ENCODE data around the gene GPM6B.

Gene GPM6B

DNA sequence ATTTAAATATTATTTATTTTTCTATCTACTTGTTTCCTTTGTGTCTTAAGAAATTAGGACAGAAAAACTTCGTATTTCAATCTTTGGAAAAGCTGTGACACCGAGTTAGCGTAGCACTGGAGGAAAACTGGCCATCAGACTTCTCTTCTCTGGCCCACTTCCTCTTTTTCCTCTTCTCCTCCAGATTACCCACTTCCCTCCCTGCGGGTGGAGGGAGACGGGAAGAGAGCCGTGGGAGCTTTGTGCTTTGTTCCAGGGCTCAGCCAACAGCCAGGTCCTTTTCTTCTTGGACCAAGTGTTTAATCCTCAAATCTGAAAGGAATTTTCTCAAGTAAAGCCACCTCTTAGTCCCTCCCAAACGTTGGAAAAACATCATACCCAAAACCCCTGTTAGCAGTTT, 52.6 kb downstream of the GPM6B start:
- TF ChIP-seq ZNF384 (IDR thresholded peaks at IDR 0.05): no peak
- no peak for TF ChIP-seq SUZ12 (IDR thresholded peaks at IDR 0.05)
- no peak for TF ChIP-seq L3MBTL2 (conservative IDR thresholded peaks at IDR 0.05)
- no peak for TF ChIP-seq BHLHE40 (IDR thresholded peaks at IDR 0.05; ENCODE audit: borderline replicate concordance)
- no peak for TF ChIP-seq CTBP1 (IDR thresholded peaks at IDR 0.05; ENCODE audit: borderline replicate concordance)
- no peak for DNase-seq (ENCODE audit: extremely low spot score)
- CTCF ChIA-PET: no interaction called here
- POLR2A ChIA-PET: no interaction called here

DNA sequence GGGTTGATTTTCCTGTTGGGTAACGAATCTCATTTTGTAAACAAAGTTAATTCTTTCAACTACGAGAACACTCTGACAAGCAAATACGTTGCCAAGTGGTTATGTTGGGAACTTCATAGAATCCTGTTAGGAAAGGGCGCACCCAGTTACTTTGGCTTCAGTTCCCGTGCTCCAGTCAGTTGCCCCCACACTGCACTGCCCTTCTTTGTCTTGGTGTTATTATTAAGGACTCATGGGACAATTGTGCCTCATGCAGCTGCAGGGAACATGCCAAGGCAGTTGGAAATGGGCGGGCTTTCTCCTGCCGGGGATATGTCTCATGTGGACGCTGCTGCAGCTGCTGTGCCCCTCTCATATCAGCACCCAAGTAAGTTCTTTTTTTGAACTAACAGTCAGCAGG, 53.4 kb downstream of the GPM6B start:
- CTCF ChIA-PET: no interaction called here

DNA sequence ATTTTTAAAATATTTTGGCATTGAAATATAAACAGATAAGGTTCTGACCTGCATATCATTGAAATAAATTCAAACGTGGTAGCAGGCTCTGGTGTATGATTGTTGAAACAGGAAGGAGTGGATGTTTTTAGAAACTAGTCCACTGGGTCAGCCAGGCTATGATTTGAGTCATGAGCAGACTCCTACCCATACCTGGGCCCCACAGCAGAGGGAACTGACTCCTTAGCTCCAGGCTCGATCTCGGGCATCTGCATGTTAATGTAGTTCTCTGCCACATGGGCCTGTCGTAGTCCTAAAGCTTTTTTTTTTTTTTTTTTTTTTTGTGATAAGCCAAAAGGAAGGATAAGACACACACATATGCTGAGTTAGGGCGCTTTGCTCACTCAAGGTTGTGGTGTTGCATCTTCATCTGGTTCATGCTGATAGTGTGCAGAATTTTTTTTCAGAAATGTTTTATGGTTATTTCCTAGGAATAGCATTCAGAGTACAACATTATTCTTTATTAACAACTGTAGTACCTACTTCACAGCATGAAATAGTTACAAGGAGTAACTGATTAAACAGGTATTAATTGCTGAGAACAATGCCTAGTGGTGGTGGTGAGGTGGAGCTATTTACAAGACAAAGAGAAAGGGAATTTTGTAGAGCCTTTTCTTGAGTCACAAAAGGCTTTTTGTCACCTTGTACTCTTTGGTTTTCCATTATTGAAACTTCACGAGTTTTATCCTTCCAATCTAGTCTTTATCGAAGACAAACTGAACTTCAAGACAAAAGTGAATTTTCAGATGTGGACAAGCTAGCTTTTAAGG, 55.1 kb downstream of the GPM6B start:
- ChIA-PET CTCF (interaction anchor here (0.7 to 1.1 kb wide), 2 partner anchors 15 to 274 kb away, joined by 5 to 8 read pairs; no protein-coding TSS in a partner anchor), POLR2A (no interaction called here)
- TF ChIP-seq FOXA1 (IDR thresholded peaks at IDR 0.05) (no peak), ZNF384 (IDR thresholded peaks at IDR 0.05) (no peak), ARNT (IDR thresholded peaks at IDR 0.05) (no peak), ELF4 (IDR thresholded peaks at IDR 0.05) (no peak), NFRKB (IDR thresholded peaks at IDR 0.05) (no peak), TARDBP (IDR thresholded peaks at IDR 0.05) (no peak), BHLHE40 (IDR thresholded peaks at IDR 0.05; ENCODE audit: borderline replicate concordance) (no peak), SP1 (IDR thresholded peaks at IDR 0.05) (no peak), SUZ12 (IDR thresholded peaks at IDR 0.05) (no peak), CTBP1 (IDR thresholded peaks at IDR 0.05; ENCODE audit: borderline replicate concordance) (no peak)
- DNase-seq (ENCODE audit: extremely low spot score): no peak

More for the DNA sequence above, 53.4 kb downstream of the GPM6B start:
- TF ChIP-seq BHLHE40 (IDR thresholded peaks at IDR 0.05; ENCODE audit: borderline replicate concordance) (no peak), ZNF384 (IDR thresholded peaks at IDR 0.05) (no peak), FOXM1 (IDR thresholded peaks at IDR 0.05; ENCODE audit: borderline replicate concordance) (no peak), FOXA1 (IDR thresholded peaks at IDR 0.05) (no peak)
- no peak for DNase-seq (ENCODE audit: extremely low spot score)
- POLR2A ChIA-PET: no interaction called here

DNA sequence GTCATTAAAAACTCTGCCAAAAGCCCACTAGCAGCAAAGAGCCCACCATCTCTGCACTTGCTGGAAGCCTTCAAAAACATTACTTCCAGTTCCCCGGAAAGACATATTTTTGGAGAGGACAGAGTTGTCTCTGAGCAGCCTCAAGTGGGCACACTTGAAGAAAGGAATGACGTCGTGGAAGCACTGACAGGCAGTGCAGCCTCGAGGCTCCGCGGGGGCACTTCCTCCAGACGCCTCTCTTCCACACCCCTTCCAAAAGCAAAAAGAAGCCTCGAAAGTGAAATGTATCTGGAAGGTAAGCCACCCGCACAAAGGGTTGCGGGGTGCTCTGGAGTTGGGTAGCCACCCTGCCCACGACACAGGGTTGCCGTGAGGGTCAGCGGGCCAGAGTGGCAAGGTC, 56.5 kb downstream of the GPM6B start:
- DNase-seq (ENCODE audit: extremely low spot score): no peak
- POLR2A ChIA-PET: no interaction called here
- no peak for TF ChIP-seq SUZ12 (IDR thresholded peaks at IDR 0.05)
- TF ChIP-seq LEF1 (IDR thresholded peaks at IDR 0.05; ENCODE audit: borderline replicate concordance): no peak
- TF ChIP-seq, protein P1, sequence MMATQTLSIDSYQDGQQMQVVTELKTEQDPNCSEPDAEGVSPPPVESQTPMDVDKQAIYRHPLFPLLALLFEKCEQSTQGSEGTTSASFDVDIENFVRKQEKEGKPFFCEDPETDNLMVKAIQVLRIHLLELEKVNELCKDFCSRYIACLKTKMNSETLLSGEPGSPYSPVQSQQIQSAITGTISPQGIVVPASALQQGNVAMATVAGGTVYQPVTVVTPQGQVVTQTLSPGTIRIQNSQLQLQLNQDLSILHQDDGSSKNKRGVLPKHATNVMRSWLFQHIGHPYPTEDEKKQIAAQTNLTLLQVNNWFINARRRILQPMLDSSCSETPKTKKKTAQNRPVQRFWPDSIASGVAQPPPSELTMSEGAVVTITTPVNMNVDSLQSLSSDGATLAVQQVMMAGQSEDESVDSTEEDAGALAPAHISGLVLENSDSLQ (IDR thresholded peaks at IDR 0.05): no peak
- TF ChIP-seq HDGF (IDR thresholded peaks at IDR 0.05; ENCODE audit: borderline replicate concordance): no peak
- no peak for TF ChIP-seq SP1 (IDR thresholded peaks at IDR 0.05)
- no peak for TF ChIP-seq ARNT (IDR thresholded peaks at IDR 0.05)
- TF ChIP-seq NFRKB (IDR thresholded peaks at IDR 0.05): no peak
- no peak for TF ChIP-seq CTBP1 (IDR thresholded peaks at IDR 0.05; ENCODE audit: borderline replicate concordance)
- TF ChIP-seq FOXK2 (IDR thresholded peaks at IDR 0.05): no peak
- TF ChIP-seq FOXM1 (IDR thresholded peaks at IDR 0.05; ENCODE audit: borderline replicate concordance): no peak
- TF ChIP-seq ELF4 (IDR thresholded peaks at IDR 0.05): no peak
- no peak for TF ChIP-seq FOXA1 (IDR thresholded peaks at IDR 0.05)
- no peak for TF ChIP-seq BHLHE40 (IDR thresholded peaks at IDR 0.05; ENCODE audit: borderline replicate concordance)
- no peak for TF ChIP-seq L3MBTL2 (conservative IDR thresholded peaks at IDR 0.05)
- TF ChIP-seq TARDBP (IDR thresholded peaks at IDR 0.05): no peak
- CTCF ChIA-PET: interaction anchor here (0.7 kb wide), 1 partner anchor 24 kb away, joined by 5 read pairs; no protein-coding TSS in a partner anchor

DNA sequence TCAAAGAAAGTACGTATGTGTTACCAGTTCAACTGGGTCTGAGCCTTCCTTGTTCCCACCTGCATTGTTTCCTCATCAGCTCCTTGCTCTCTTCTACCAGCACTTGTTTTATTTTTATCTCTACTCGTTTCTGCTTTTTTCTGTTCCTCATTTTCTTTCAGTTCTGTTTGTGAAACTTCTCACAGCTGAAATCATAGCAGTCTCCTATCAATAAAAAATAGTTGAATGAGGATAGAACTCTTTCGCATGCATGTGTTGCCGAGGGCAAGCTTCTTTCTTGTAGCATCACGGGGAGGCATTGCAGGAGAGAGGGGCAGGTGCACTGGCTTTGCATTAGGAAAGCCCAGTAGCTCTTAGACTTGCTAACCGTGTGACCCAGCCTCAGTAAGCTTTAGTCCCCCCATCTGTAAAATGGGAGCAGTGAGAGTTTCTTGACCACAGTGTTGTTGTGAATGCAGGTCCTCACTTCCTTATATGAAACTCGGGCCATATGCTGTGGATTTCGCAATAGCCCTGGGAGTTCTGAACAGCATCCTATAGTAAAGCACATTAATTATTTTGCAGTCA, 57.7 kb downstream of the GPM6B start:
- CTCF ChIA-PET: no interaction called here
- no peak for TF ChIP-seq L3MBTL2 (conservative IDR thresholded peaks at IDR 0.05)
- no peak for TF ChIP-seq FOXK2 (IDR thresholded peaks at IDR 0.05)
- no peak for TF ChIP-seq ELF4 (IDR thresholded peaks at IDR 0.05)
- TF ChIP-seq LEF1 (IDR thresholded peaks at IDR 0.05; ENCODE audit: borderline replicate concordance): no peak
- TF ChIP-seq ZNF384 (IDR thresholded peaks at IDR 0.05): no peak
- no peak for TF ChIP-seq FOXM1 (IDR thresholded peaks at IDR 0.05; ENCODE audit: borderline replicate concordance)
- TF ChIP-seq TARDBP (IDR thresholded peaks at IDR 0.05): no peak
- TF ChIP-seq FOXA1 (IDR thresholded peaks at IDR 0.05): no peak
- TF ChIP-seq SUZ12 (IDR thresholded peaks at IDR 0.05): no peak
- no peak for TF ChIP-seq ARNT (IDR thresholded peaks at IDR 0.05)
- TF ChIP-seq CTBP1 (IDR thresholded peaks at IDR 0.05; ENCODE audit: borderline replicate concordance): no peak
- no peak for DNase-seq (ENCODE audit: extremely low spot score)
- POLR2A ChIA-PET: no interaction called here

DNA sequence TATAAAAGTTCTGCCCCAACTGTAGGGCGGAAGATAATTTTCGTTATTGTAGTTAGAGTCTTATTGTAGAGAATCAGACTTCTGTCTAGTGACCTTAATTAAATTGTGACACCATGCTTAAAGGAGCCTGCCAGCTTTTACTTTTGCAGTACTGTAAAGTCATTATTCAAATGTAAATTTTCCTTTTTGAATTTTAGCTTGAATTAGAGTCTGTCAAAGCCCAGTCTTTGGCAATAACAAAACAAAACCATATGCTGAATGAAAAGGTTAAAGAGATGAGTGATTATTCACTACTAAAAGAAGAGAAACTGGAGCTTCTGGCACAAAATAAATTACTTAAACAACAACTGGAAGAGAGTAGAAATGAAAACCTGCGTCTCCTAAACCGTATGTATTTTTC, 60.5 kb downstream of the GPM6B start:
- DNase-seq (ENCODE audit: extremely low spot score): no peak
- ChIA-PET CTCF (interaction anchor here (0.6 kb wide), 1 partner anchor 333 kb away, joined by 10 read pairs; no protein-coding TSS in a partner anchor), POLR2A (no interaction called here)
- TF ChIP-seq L3MBTL2 (conservative IDR thresholded peaks at IDR 0.05) (no peak), TARDBP (IDR thresholded peaks at IDR 0.05) (no peak), LEF1 (IDR thresholded peaks at IDR 0.05; ENCODE audit: borderline replicate concordance) (no peak), ZNF384 (IDR thresholded peaks at IDR 0.05) (no peak), HDGF (IDR thresholded peaks at IDR 0.05; ENCODE audit: borderline replicate concordance) (no peak), BHLHE40 (IDR thresholded peaks at IDR 0.05; ENCODE audit: borderline replicate concordance) (no peak), SUZ12 (IDR thresholded peaks at IDR 0.05) (no peak), FOXA1 (IDR thresholded peaks at IDR 0.05) (no peak), ELF4 (IDR thresholded peaks at IDR 0.05) (no peak), CTBP1 (IDR thresholded peaks at IDR 0.05; ENCODE audit: borderline replicate concordance) (no peak), FOXK2 (IDR thresholded peaks at IDR 0.05) (no peak), SP1 (IDR thresholded peaks at IDR 0.05) (no peak), ARNT (IDR thresholded peaks at IDR 0.05) (no peak), FOXM1 (IDR thresholded peaks at IDR 0.05; ENCODE audit: borderline replicate concordance) (no peak), NFRKB (IDR thresholded peaks at IDR 0.05) (no peak)
- TF ChIP-seq, protein P1 (IDR thresholded peaks at IDR 0.05): no peak
